ENCODE results near the gene UNCX.

Gene UNCX

GRCh38 chr7:1244700-1245523 lies 12.2 kb downstream of the UNCX start:
- no peak for DNase-seq

GRCh38 chr7:1245524-1246050 lies 12.9 kb downstream of the UNCX start:
- DNase-seq = no peak

GRCh38 chr7:1246160-1246870 lies 13.6 kb downstream of the UNCX start:
- no peak for DNase-seq

- no peak for DNase-seq
Measured at GRCh38 chr7:1246871-1247526, 14.3 kb downstream of the UNCX start.

GRCh38 chr7:1247527-1248041 lies 14.9 kb downstream of the UNCX start:
- DNase-seq = no peak

GRCh38 chr7:1248143-1248915 lies 15.7 kb downstream of the UNCX start:
- DNase-seq = no peak

- DNase-seq = no peak
Measured at GRCh38 chr7:1248916-1249581, 16.4 kb downstream of the UNCX start.

- DNase-seq = no peak
Measured at GRCh38 chr7:1249731-1250130, 17.1 kb downstream of the UNCX start.

GRCh38 chr7:1250901-1251300 lies 18.2 kb downstream of the UNCX start:
- no peak for DNase-seq

GRCh38 chr7:1251796-1252539 lies 19.3 kb downstream of the UNCX start:
- DNase-seq = no peak

- DNase-seq = no peak
Measured at GRCh38 chr7:1252540-1253090, 19.9 kb downstream of the UNCX start.

GRCh38 chr7:1253681-1254181 lies 21.1 kb downstream of the UNCX start:
- DNase-seq = no peak

- no peak for DNase-seq
Measured at GRCh38 chr7:1254281-1255079, 21.8 kb downstream of the UNCX start.

GRCh38 chr7:1255080-1255816 lies 22.6 kb downstream of the UNCX start:
- DNase-seq = no peak

- no peak for DNase-seq
Measured at GRCh38 chr7:1255817-1256340, 23.2 kb downstream of the UNCX start.

- no peak for DNase-seq
Measured at GRCh38 chr7:1256621-1257020, 23.9 kb downstream of the UNCX start.

GRCh38 chr7:1257221-1257620 lies 24.5 kb downstream of the UNCX start:
- no peak for DNase-seq

GRCh38 chr7:1257863-1258262 lies 25.2 kb downstream of the UNCX start:
- no peak for DNase-seq

All from activated T-cell treated with anti-CD3 and anti-CD28 coated beads, Interleukin-2, amount 50 U/mL, for 1 hour (primary cell).